ENCODE measurements around the gene RAG1.

RAG1 gene

DNA sequence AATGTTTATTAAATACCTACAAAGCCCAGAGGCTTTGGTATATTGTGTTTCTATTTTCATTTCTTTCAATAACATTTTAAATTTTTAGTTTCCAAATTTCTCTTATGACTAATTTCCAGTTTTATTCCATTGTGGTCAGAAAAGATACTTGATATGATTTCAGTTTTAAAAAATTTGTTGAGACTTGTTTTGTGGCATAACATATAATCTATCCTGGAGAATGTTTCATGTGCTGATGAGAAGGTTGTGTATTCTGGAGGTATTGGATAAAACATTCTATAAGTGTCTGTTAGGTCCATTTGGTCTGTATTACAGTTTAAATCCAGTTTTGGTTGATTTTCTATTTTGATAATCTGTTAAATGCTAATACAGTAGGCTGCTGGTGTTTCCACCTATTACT lies 9.8 kb upstream of the RAG1 start:
- Histone ChIP-seq H3K4me3 (ENCODE audit: low read length) (no peak overlapping the region), H3F3A (ENCODE audit: control insufficient read depth, insufficient read depth) (no peaks in the 10 kb centered on the region), H3K36me3 (ENCODE audit: control insufficient read depth, low read length) (no peaks in the 10 kb centered on the region), H4K20me1 (ENCODE audit: control insufficient read depth, insufficient read depth, low read depth, low read length) (no peaks in the 10 kb centered on the region), H3K27me3 (ENCODE audit: control insufficient read depth, low read length) (no peaks in the 10 kb centered on the region), H3K79me2 (ENCODE audit: control insufficient read depth, low read length) (no peaks in the 10 kb centered on the region), H3K9me3 (ENCODE audit: control insufficient read depth, insufficient read depth, low read length) (no peaks in the 10 kb centered on the region), H3K9me2 (replicated peaks; ENCODE audit: control insufficient read depth, low read length) (no peaks in the 10 kb centered on the region), H3K4me2 (ENCODE audit: low read length) (no peak overlapping the region), H3K4me1 (ENCODE audit: control insufficient read depth, low read length) (no peaks in the 10 kb centered on the region), H3K27ac (ENCODE audit: low read depth, low read length) (no peak overlapping the region)
- no peak for TF ChIP-seq CTCF (IDR thresholded peaks at IDR 0.05; ENCODE audit: low read depth, low read length, poor library complexity, severe bottlenecking)
- no peak for TF ChIP-seq EZH2phosphoT487 (IDR thresholded peaks at IDR 0.05; ENCODE audit: borderline replicate concordance, low read length)

DNA sequence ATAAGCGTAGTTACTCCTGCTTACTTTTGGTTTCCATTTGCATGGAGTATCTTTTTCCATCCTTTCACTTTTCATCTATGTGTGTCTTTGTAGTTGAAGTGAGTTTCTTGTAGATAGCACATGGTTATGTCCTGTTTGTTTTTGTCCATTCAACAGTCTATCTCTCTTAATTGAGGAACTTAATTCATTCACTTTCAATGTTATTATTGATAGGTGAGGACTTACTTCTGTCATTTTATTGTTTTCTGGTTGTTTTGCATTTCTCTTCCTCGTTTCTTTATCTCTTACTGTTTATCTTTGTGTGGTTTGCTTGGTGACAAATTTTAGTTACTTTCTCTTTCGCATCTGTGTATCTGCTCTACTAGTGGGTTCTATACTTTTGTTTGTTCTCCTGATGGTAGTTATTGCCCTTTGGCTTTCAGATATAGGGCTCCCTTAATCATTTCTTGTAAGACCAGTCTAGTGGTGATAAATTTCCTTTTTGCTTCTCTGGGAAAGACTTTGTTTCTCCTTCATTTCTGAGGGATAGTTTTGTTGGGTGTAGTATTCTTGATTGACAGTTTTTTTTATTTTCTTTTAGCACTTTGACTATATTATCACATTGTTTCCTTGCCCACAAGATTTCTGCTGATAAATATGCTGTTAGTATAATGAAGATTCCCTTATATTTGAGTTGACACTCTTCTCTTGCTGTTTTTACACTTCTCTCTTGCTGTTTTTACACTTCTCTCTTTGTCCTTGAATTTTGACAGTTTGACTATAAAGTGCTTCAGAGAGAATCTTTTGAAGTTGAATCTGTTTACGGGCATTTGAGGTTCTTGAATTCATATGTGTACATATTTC lies 9.0 kb upstream of the RAG1 start:
- no peak overlapping the region for H3K27ac ChIP-seq (ENCODE audit: low read depth, low read length)
- H3K79me2 ChIP-seq (ENCODE audit: control insufficient read depth, low read length) = no peaks in the 10 kb centered on the region
- no peaks in the 10 kb centered on the region for H3K27me3 ChIP-seq (ENCODE audit: control insufficient read depth, low read length)
- no peaks in the 10 kb centered on the region for H3K4me1 ChIP-seq (ENCODE audit: control insufficient read depth, low read length)
- H3F3A ChIP-seq (ENCODE audit: control insufficient read depth, insufficient read depth) = no peaks in the 10 kb centered on the region
- H3K4me2 ChIP-seq (ENCODE audit: low read length) = no peak overlapping the region
- no peaks in the 10 kb centered on the region for H4K20me1 ChIP-seq (ENCODE audit: control insufficient read depth, insufficient read depth, low read depth, low read length)
- H3K9me2 ChIP-seq (replicated peaks; ENCODE audit: control insufficient read depth, low read length) = no peaks in the 10 kb centered on the region
- TF ChIP-seq CTCF (IDR thresholded peaks at IDR 0.05; ENCODE audit: low read depth, low read length, poor library complexity, severe bottlenecking) (no peak), EZH2phosphoT487 (IDR thresholded peaks at IDR 0.05; ENCODE audit: borderline replicate concordance, low read length) (no peak)
- H3K36me3 ChIP-seq (ENCODE audit: control insufficient read depth, low read length) = no peaks in the 10 kb centered on the region
- no peaks in the 10 kb centered on the region for H3K9me3 ChIP-seq (ENCODE audit: control insufficient read depth, insufficient read depth, low read length)
- no peak overlapping the region for H3K4me3 ChIP-seq (ENCODE audit: low read length)

DNA sequence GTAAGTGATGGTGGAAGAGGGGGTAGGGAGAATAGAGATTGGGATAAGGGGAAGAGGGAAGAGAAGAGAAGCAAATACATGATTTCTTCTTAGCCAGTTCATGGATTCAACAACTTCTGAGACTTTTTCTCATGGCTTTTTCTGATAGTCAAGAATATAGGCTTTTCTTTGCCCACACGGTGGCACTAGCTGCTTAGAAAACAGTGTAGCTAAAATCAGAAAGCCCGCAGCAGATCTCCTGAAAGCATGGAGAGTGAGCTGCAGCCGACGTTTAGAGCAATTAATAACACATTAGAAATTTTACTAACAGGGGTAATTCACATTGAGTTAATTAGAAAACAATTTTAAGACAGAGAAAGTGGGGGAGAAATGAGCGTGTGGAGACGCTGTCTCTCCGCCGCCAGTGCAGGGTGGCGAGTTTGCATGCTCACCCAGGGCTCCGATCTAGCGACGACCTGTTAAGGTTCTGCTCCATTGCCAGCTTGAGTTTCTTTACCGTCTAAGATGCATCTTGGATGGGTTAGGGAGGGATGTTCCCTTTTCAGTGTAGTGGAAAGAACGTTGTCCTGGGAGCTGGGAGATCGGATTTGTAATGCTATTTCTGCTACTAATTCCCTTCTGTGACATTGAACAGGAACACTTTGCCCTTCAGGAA lies 3.3 kb upstream of the RAG1 start:
- TF ChIP-seq CTCF (IDR thresholded peaks at IDR 0.05; ENCODE audit: low read depth, low read length, poor library complexity, severe bottlenecking) (peak; percentile 67), EZH2phosphoT487 (IDR thresholded peaks at IDR 0.05; ENCODE audit: borderline replicate concordance, low read length) (no peak)
- H4K20me1 ChIP-seq (ENCODE audit: control insufficient read depth, insufficient read depth, low read depth, low read length) = no peaks in the 10 kb centered on the region
- no peaks in the 10 kb centered on the region for H3K79me2 ChIP-seq (ENCODE audit: control insufficient read depth, low read length)
- no peaks in the 10 kb centered on the region for H3K4me1 ChIP-seq (ENCODE audit: control insufficient read depth, low read length)
- H3K27ac ChIP-seq (ENCODE audit: low read depth, low read length) = no peak overlapping the region
- no peaks in the 10 kb centered on the region for H3K9me2 ChIP-seq (replicated peaks; ENCODE audit: control insufficient read depth, low read length)
- no peaks in the 10 kb centered on the region for H3F3A ChIP-seq (ENCODE audit: control insufficient read depth, insufficient read depth)
- H3K9me3 ChIP-seq (ENCODE audit: control insufficient read depth, insufficient read depth, low read length) = no peaks in the 10 kb centered on the region
- H3K4me2 ChIP-seq (ENCODE audit: low read length) = no peak overlapping the region
- no peaks in the 10 kb centered on the region for H3K36me3 ChIP-seq (ENCODE audit: control insufficient read depth, low read length)
- H3K27me3 ChIP-seq (ENCODE audit: control insufficient read depth, low read length) = peaks cover 31% of the 10 kb centered on the region
- no peak overlapping the region for H3K4me3 ChIP-seq (ENCODE audit: low read length)
